Stimulated activated CD4-positive, alpha-beta T cell treated with anti-CD3 and anti-CD28 coated beads, TNF-alpha, amount 100 ng/mL, for 48 hours (primary cell): ENCODE data around the gene ULBP1.
"Not testable (repeated sequence)": the region's sequence is repeated elsewhere in the genome, so short reads cannot be mapped to it uniquely, and the experiment has no call there.

Experiments used
- DNase-seq, 3 donors: peaks; one replicate each; pipeline ENCODE4 v3.0.0-alpha.2; 2020; ENCODE audit warnings: low read depth in 3 of 3

Gene ULBP1

GRCh38 chr6:149975400-149975799 lies 11.7 kb downstream of the ULBP1 start:
- DNase-seq: no peak

GRCh38 chr6:149977221-149977620 lies 13.5 kb downstream of the ULBP1 start:
- no peak for DNase-seq

- DNase-seq: no peak
These were observed 14.9 kb downstream of the ULBP1 start for GRCh38 chr6:149978610-149979009.

- no peak for DNase-seq
These were observed 15.6 kb downstream of the ULBP1 start for GRCh38 chr6:149979293-149979692.

GRCh38 chr6:149983145-149983544 lies 19.4 kb downstream of the ULBP1 start:
- no peak for DNase-seq

- no peak for DNase-seq
These were observed 21.0 kb downstream of the ULBP1 start for GRCh38 chr6:149984773-149985172.

GRCh38 chr6:149985481-149985937 lies 21.8 kb downstream of the ULBP1 start:
- DNase-seq: no peak

- DNase-seq: no peak
These were observed 23.9 kb downstream of the ULBP1 start for GRCh38 chr6:149987602-149988107.

GRCh38 chr6:149988550-149989346 lies 25.0 kb downstream of the ULBP1 start:
- no peak for DNase-seq

- no peak for DNase-seq
These were observed 26.5 kb downstream of the ULBP1 start for GRCh38 chr6:149990212-149990660.

GRCh38 chr6:149990661-149991471 lies 27.1 kb downstream of the ULBP1 start:
- DNase-seq: no peak

- DNase-seq: not testable (repeated sequence)
These were observed 27.7 kb downstream of the ULBP1 start for GRCh38 chr6:149991472-149991795.

GRCh38 chr6:149991838-149992237 lies 28.1 kb downstream of the ULBP1 start:
- DNase-seq: no peak

GRCh38 chr6:149995235-149995750 lies 31.6 kb downstream of the ULBP1 start:
- no peak for DNase-seq

GRCh38 chr6:149995971-149996370 lies 32.2 kb downstream of the ULBP1 start:
- no peak for DNase-seq

GRCh38 chr6:149999636-150000035 lies 35.9 kb downstream of the ULBP1 start:
- no peak for DNase-seq

- DNase-seq: no peak
These were observed 37.7 kb downstream of the ULBP1 start for GRCh38 chr6:150001295-150002008.

- no peak for DNase-seq
These were observed 39.0 kb downstream of the ULBP1 start for GRCh38 chr6:150002710-150003109.

- not testable (repeated sequence) for DNase-seq
These were observed 39.9 kb downstream of the ULBP1 start for GRCh38 chr6:150003599-150003998.

- no peak for DNase-seq
These were observed 40.5 kb downstream of the ULBP1 start for GRCh38 chr6:150004101-150004782.
